NOMO-1 (cell line): ENCODE data around the gene CST9L.

Experiments used
- DNase-seq, 2 experiments: peaks; one replicate each; lab custom pipeline; 2025; ENCODE audit not compliant: unreplicated experiment in 2 of 2; lab: John Stamatoyannopoulos, UW

CST9L gene

DNA sequence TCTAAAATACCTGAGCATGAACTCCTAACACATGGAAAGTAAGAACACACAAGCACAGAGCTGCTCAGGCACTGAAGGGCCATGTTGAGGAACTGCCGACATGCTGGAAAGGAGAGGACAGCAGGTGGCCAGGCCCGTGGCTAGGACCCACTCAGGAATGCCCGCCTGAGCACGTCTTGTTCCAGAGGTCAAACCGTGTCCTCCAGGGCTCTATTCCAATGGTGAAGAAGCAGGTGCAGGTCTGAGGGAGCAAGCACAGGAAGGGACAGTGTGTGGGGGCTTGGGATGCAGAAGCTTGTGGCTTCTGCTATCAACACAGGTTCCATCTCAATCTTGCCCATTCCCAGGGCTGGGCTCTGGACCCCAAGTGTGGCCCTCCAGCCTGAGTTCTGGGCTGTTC, 20.7 kb downstream of the CST9L start:
- DNase-seq = no peak

DNA sequence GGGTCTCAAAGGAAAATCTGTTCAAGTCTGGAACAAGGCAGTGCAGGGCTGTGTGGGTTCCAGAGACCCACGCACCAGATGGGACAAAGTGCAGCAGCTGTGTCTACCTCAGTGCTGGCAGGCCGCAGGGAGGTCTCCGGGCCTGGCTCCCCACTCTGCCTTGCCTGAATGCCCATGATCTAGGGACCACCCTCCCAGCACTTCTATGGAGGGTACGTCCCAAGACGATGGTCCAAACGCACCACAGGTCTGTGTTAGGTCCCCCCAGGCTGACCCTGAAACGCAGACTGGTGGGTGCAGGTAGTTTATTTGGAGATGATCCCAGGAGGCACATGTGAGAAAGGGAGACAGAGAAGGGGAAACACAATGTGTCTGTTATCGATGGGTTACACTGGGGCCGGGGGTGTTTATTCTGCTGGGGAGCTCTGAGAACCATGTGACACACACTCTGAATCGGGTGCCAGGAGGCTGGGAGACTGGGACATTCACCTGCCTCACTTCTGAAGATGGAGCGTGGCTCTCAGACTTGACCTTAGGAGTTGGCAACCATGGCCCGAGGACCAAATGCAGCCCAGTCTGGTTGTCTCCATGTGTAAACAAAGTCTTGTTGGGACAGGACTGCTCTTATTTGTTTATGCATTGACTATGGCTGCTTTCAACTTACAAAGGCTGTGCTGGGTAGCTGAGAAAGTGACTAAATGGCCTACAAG, 21.7 kb downstream of the CST9L start:
- no peak for DNase-seq

GRCh38 chr20:23544133-23544532, 24.2 kb downstream of the CST9L start:
- DNase-seq = no peak

DNA sequence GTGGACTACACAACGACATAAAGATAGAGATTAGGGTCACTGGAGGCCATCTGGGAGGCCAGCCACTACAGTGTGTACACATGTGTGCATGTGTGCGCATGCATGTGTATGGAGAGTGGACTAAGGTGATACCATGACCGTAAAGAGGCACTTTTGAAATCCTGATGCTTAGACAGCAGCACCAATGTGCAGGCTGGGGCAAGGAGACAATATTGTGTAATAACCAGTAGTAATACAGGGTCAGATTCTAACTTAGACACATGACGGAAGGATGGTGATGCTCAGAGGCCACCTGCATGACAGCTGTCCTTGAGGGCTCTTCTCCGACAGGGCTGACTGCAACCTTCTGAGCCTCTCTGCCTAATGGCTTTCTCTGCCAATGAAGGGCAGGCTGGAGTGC, 25.5 kb downstream of the CST9L start:
- DNase-seq = no peak

DNA sequence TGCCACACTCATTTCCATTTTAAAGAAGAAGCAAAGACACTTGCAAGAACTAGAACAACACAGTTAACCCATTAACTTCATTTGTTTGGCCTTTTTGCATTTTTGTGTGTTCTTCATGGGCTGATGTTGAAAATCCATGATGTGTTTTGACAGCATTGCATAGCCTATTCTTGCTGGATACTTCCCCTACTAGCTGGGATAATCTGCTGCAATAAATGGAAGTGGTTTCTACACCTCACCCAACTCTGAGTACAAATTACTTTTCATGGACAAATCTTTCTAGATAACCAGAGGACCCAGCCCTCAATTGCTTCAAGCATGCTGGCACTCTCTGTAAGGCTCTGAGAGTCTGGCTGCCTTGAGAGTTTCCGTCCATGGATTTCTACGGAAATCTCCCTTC, 26.5 kb downstream of the CST9L start:
- no peak for DNase-seq

- DNase-seq = peak; percentile 18 to 79
Observed at GRCh38 chr20:23541330-23541729, 27.0 kb downstream of the CST9L start.

DNA sequence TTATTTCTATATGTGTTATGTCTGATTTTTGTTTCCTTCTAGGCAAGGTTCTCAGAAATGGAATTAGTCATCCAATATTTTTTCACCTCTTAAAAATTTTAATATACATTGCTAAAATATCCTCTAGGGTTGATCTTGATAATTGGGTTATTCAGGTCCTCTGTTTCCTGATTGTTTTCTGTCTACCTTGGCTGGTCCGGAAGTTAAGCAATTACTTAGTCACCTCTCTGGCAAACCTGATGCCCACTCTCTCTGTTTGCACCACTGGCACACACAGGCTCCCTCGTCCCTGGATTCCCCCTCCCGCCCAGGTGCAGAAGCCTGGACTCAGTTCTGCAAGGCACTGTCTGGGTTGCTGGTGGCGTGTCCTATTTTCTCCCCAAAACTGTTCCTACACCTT, 27.7 kb downstream of the CST9L start:
- no peak for DNase-seq

GRCh38 chr20:23537030-23537429, 31.3 kb downstream of the CST9L start:
- no peak for DNase-seq

- no peak for DNase-seq
Observed at GRCh38 chr20:23536328-23536974, 31.8 kb downstream of the CST9L start.

DNA sequence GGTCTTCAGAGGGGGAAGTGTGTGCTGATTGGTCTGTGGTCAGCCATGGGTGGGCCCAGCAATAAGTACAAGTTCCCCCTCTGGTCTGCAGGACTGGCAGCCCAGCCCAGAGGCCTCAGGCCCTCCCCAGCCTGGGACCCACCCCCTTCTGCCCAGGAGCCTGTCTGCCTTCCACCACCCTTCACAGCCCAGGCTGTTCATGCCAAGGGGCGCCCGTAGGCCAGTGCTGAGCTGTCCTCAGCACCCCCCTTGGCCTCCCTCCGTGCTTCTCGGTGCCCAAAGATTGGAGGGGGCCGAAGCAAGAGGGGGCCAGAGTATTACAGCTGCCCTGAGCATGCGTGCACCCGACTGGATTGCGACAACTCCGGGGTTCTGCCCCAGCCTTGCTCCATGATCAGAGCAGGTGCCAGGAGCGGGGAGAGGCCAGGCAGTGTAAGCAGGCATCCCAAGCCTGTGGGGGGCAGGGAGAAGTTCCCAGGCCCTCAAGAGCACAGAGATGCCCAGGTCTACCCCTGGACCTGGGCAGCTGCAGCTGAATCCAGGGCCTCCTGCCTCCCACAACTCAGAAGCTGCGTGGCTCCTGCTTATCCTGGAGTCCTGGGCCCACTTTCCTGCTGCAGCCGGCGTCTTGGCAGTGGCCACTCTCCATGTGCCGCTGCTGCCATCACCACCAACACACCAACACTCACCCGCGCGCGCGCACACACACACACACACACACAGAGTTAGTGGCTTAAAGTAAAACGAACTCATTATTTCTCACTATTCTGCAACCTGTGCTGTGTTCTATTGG, 33.3 kb downstream of the CST9L start:
- no peak for DNase-seq

DNA sequence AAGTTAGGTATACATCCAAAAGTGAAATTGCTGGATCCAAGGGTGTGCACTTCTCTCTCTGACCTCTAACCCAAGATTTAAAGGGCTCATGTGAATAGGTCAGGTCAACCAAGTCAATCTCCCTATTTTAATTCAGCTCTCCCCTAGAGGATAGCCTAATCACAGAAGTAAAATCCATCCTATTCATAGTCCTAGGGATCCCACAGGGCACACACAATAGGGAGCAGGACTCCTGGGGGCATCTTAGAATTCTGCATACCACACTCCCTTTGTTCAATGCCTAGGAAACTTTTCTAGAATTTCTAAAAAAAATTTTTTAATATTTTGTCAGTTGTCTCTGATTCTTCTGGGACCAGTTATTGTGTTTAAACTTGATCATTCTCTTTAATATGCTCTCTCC, 35.1 kb downstream of the CST9L start:
- DNase-seq = no peak

DNA sequence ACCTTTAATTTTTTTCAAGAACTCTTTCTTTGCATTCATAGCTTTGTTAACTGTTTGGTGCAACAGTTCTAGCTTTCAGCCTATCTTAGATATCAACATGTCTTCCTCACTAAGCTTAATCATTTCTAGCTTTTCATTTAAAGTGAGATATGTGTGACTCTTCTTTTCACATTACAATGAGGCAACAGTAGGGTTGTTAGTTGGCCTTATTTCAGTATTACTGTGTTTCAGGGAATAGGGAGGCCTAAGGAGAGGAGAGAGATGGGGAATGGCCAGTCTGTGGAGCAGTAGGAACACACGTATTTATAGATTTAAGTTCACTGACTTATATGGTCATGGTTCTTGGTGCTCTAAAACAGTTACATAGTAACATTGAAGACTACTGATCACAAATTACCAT, 35.8 kb downstream of the CST9L start:
- no peak for DNase-seq

DNA sequence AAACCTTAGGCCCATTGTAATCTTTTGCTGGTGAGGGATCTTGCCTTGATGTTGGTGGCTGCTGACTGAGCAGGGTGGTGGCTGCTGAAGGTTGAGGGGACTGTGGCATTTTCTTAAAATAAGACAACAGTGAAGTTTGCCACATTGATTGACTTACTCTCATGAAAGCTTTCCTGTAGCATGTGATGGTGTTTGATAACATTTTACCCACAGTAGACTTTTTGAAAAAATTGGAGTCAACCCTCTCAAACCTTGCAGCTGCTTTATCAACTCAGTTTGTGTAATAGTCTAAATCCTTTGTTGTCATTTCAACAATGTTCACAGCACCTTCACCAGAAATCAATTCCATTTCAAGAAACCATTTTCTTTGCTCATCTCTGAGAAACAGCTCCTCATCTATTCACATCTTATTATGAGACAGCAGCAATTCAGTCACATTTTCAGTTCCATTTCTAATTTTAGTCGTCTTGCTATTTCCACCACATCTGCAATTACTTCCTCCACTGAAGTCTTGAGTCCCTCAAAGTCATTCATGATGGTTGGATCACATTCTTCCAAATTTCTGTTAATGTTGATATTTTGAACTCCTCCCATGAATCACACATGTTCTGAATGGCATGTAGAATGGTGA, 37.2 kb downstream of the CST9L start:
- no peak for DNase-seq

DNA sequence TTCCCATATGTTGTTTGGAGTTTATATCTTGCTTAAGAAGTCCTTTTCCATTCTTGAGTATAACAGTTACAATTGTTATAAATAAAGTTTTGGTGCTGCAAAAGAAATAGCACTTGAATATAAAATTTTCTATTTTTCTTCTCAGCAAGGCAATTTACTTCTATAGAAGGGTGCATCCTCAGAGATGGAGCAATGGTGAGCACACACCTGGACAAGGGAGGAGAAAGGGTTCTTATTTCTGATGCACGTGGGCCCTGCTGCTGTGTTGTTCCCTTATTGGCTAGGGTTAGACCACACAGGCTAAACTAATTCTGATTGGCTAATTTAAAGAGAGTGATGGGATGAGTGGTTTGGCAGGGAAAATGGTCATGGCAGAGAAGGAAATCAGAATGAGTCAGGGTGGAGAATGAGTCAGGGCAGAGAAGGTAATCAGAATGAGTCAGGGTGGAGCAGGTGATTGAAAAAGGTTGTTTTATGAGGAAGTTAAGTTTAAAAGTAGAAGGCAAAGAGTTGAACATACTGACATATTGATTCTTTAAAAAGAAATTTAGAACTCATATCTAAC, 39.3 kb downstream of the CST9L start:
- DNase-seq = no peak

GRCh38 chr20:23526850-23527249, 41.4 kb downstream of the CST9L start:
- DNase-seq = no peak

- no peak for DNase-seq
Observed at GRCh38 chr20:23524146-23524545, 44.1 kb downstream of the CST9L start.

- no peak for DNase-seq
Observed at GRCh38 chr20:23520185-23520584, 48.1 kb downstream of the CST9L start.

GRCh38 chr20:23519556-23519955, 48.7 kb downstream of the CST9L start:
- no peak for DNase-seq

DNA sequence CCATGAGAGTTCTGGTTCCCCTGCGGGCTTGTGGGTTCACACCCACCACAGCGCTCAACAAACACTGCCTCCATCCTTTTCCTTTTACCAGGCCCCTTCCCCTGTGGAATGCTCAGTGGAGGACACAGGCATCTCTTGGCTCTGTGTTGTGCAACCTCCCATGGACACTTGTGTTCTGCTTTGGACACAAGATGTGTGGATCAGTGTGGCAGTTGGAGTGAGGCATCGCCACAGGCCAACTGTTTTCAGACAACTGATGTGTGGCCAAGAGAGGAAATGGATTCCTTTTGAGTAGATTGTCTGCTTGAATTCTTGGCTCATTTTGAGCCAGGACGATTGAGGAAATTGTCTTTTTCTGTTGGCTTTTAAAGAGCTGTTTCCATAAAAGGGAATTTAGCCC, 50.6 kb downstream of the CST9L start:
- DNase-seq = no peak

GRCh38 chr20:23515250-23515939, 52.9 kb downstream of the CST9L start:
- no peak for DNase-seq

GRCh38 chr20:23514848-23515247, 53.4 kb downstream of the CST9L start:
- DNase-seq = no peak
